H1 (cell line): ENCODE measurements around the gene MPHOSPH8. TPM values are rescaled to one million over a fixed set of nuclear protein-coding genes. Genes with fewer than 3 reads are reported as not detected.

Experiments
- CTCF ChIA-PET: fragments of 300-600 bp; sonication (Branson Sonifier 250); formaldehyde crosslinking; loops from one replicate; lab custom pipeline; 2021; ENCODE audit not compliant: partially characterized antibody; lab: Charles Lee
- POLR2A ChIA-PET: fragments of 300-600 bp; sonication (Branson Sonifier 250); formaldehyde crosslinking; loops from one replicate; lab custom pipeline; 2021; ENCODE audit warnings: inconsistent platforms; ENCODE audit not compliant: partially characterized antibody; lab: Charles Lee
- DNase-seq, 2 experiments: peaks; one replicate each; pipeline versions ENCODE4 v3.0.0 to v3.0.0-alpha.2; 2010 to 2022; ENCODE audit warnings: low spot score in 2 of 2, low read depth in 1 of 2, mixed read lengths in 1 of 2
- FAIRE-seq: peaks from 2 replicates; lab custom pipeline; 2011; peaks lifted over from hg19 to GRCh38; lab: Jason Lieb, UNC
- H2AFZ ChIP-seq: 2 replicates; pipeline ENCODE4 v1.8.1; 2012; ENCODE audit warnings: low read length, inconsistent platforms
- H2AK5ac ChIP-seq: 2 replicates; pipeline ENCODE4 v1.6.1; 2013; ENCODE audit warnings: low read depth, low read length
- H2BK120ac ChIP-seq: replicated peaks from 2 replicates; pipeline ENCODE3; 2013; ENCODE audit warnings: low read depth, low read length, inconsistent platforms
- H2BK12ac ChIP-seq: 2 replicates; pipeline ENCODE4 v1.6.1; 2013; ENCODE audit warnings: low read depth, low read length
- H2BK15ac ChIP-seq: 2 replicates; pipeline ENCODE4 v1.6.1; 2013; ENCODE audit warnings: low read length
- H2BK20ac ChIP-seq: 2 replicates; pipeline ENCODE4 v1.6.1; 2013; ENCODE audit warnings: low read length
- H2BK5ac ChIP-seq: 2 replicates; pipeline ENCODE4 v1.6.1; 2013; ENCODE audit warnings: low read depth, low read length
- H3K14ac ChIP-seq: 2 replicates; pipeline ENCODE4 v1.6.1; 2013; ENCODE audit warnings: inconsistent platforms; ENCODE audit not compliant: insufficient read length
- H3K18ac ChIP-seq: 2 replicates; pipeline ENCODE4 v1.6.1; 2013; ENCODE audit warnings: low read length; ENCODE audit errors: extremely low read depth
- H3K23ac ChIP-seq: 2 replicates; pipeline ENCODE4 v1.6.1; 2013; ENCODE audit warnings: inconsistent platforms; ENCODE audit not compliant: insufficient read length
- H3K23me2 ChIP-seq: 2 replicates; pipeline ENCODE4 v1.6.1; 2013; ENCODE audit warnings: low read depth, low read length
- H3K27ac ChIP-seq: 2 replicates; pipeline ENCODE4 v1.6.1; 2011; ENCODE audit warnings: low read depth, low read length, inconsistent platforms
- H3K27me3 ChIP-seq, 4 experiments: replicated peaks in 1 of 4; 1 replicate in 1 of 4; 2 replicates in 3 of 4; pipeline versions ENCODE4 v1.6.1 to v1.8.1; 2011 to 2013; ENCODE audit warnings: low read length in 3 of 4, mild to moderate bottlenecking in 3 of 4, inconsistent platforms in 2 of 4, mixed read lengths in 2 of 4, moderate library complexity in 1 of 4; ENCODE audit not compliant: control insufficient read depth in 3 of 4, insufficient read depth in 3 of 4; ENCODE audit errors: extremely low read depth in 1 of 4
- H3K36me3 ChIP-seq, 4 experiments: 2 replicates each; pipeline versions ENCODE4 v1.6.1 to v1.8.1; 2011 to 2013; ENCODE audit warnings: mild to moderate bottlenecking in 4 of 4, low read length in 3 of 4, moderate library complexity in 2 of 4, control low read depth in 1 of 4, inconsistent platforms in 1 of 4; ENCODE audit not compliant: insufficient read depth in 4 of 4, control insufficient read depth in 2 of 4
- H3K4ac ChIP-seq: replicated peaks from 2 replicates; pipeline ENCODE3; 2013; ENCODE audit warnings: low read length, low read depth, mixed read lengths, inconsistent platforms; ENCODE audit not compliant: insufficient read length
- H3K4me1 ChIP-seq, 4 experiments: replicated peaks in 1 of 4; 1 replicate in 1 of 4; 2 replicates in 3 of 4; pipeline versions ENCODE4 v1.6.1 to v1.8.1; 2011 to 2013; ENCODE audit warnings: low read length in 3 of 4, inconsistent platforms in 2 of 4, mixed read lengths in 1 of 4; ENCODE audit not compliant: insufficient read depth in 4 of 4, control insufficient read depth in 3 of 4
- H3K4me2 ChIP-seq, 2 experiments: 2 replicates each; pipeline versions ENCODE4 v1.6.1 to v1.8.1; 2011 to 2013; ENCODE audit warnings: low read depth in 2 of 2, low read length in 2 of 2, control low read depth in 1 of 2, inconsistent platforms in 1 of 2, mild to moderate bottlenecking in 1 of 2; ENCODE audit not compliant: insufficient read depth in 1 of 2
- H3K4me3 ChIP-seq, 4 experiments: fragments of 200-600, 300-600 bp in 1 of 4; sonication (generic), shearing (Covaris generic), sonication (Bioruptor Twin) in 1 of 4; 2 replicates each; pipeline versions ENCODE4 v1.5.1 to v1.8.1; 2011 to 2016; ENCODE audit warnings: low read length in 4 of 4, low read depth in 3 of 4, control low read depth in 2 of 4, inconsistent platforms in 2 of 4, mild to moderate bottlenecking in 2 of 4, mixed read lengths in 1 of 4, moderate library complexity in 1 of 4; ENCODE audit not compliant: insufficient read depth in 2 of 4; ENCODE audit errors: extremely low read depth in 1 of 4
- H3K56ac ChIP-seq: replicated peaks from 2 replicates; pipeline ENCODE3; 2013; ENCODE audit warnings: low read depth, mild to moderate bottlenecking, mixed read lengths, low read length, inconsistent platforms; ENCODE audit not compliant: insufficient read length
- H3K79me1 ChIP-seq: 2 replicates; pipeline ENCODE4 v1.6.1; 2013; ENCODE audit warnings: low read depth, low read length, control low read depth
- H3K79me2 ChIP-seq, 2 experiments: 2 replicates each; pipeline versions ENCODE4 v1.6.1 to v1.8.1; 2012 to 2013; ENCODE audit warnings: low read length in 2 of 2, mild to moderate bottlenecking in 2 of 2, inconsistent platforms in 1 of 2; ENCODE audit not compliant: insufficient read depth in 2 of 2, control insufficient read depth in 1 of 2
- H3K9ac ChIP-seq, 4 experiments: replicated peaks in 1 of 4; 1 replicate in 1 of 4; 2 replicates in 3 of 4; pipeline versions ENCODE4 v1.6.1 to v1.8.1; 2011 to 2013; ENCODE audit warnings: low read depth in 3 of 4, low read length in 3 of 4, control low read depth in 2 of 4, mild to moderate bottlenecking in 2 of 4, moderate library complexity in 2 of 4, inconsistent platforms in 1 of 4; ENCODE audit errors: extremely low read depth in 1 of 4
- H3K9me3 ChIP-seq, 2 experiments: 2 replicates each; pipeline versions ENCODE4 v1.6.1 to v1.8.1; 2012 to 2013; ENCODE audit warnings: mild to moderate bottlenecking in 2 of 2, moderate library complexity in 2 of 2, control low read depth in 1 of 2, inconsistent platforms in 1 of 2, low read depth in 1 of 2, low read length in 1 of 2, mixed read lengths in 1 of 2; ENCODE audit not compliant: insufficient read depth in 2 of 2
- H4K20me1 ChIP-seq, 2 experiments: replicated peaks in 1 of 2; 2 replicates each; pipeline versions ENCODE3 to v1.8.1; 2011 to 2013; ENCODE audit warnings: inconsistent platforms in 2 of 2, low read length in 2 of 2, mild to moderate bottlenecking in 1 of 2; ENCODE audit not compliant: insufficient read depth in 2 of 2, control insufficient read depth in 1 of 2
- H4K5ac ChIP-seq: 2 replicates; pipeline ENCODE4 v1.6.1; 2013; ENCODE audit warnings: low read length, low read depth, mixed read lengths, inconsistent platforms; ENCODE audit not compliant: insufficient read length
- H4K8ac ChIP-seq: 2 replicates; pipeline ENCODE4 v1.8.0; 2013; ENCODE audit warnings: mild to moderate bottlenecking, moderate library complexity, low read length, inconsistent platforms; ENCODE audit not compliant: insufficient read depth; ENCODE audit errors: extremely low read depth
- H4K91ac ChIP-seq: replicated peaks from 2 replicates; pipeline ENCODE3; 2013; ENCODE audit warnings: low read length, mixed read lengths, inconsistent platforms; ENCODE audit not compliant: insufficient read length
- CTBP2 ChIP-seq: IDR thresholded peaks from 2 replicates; pipeline ENCODE4 v1.7.0; 2011; ENCODE audit warnings: borderline replicate concordance, mild to moderate bottlenecking, moderate library complexity, mixed read lengths, low read length; ENCODE audit not compliant: insufficient read depth, insufficient read length
- EZH2 ChIP-seq: fragments of 200-600 bp; sonication (generic); IDR thresholded peaks from 2 replicates; pipeline ENCODE4 v1.7.1; 2012; ENCODE audit warnings: low read depth, mild to moderate bottlenecking, moderate library complexity, low read length, inconsistent platforms; ENCODE audit not compliant: severe bottlenecking
- HDAC2 ChIP-seq, 2 experiments: fragments of 300-600 bp in 1 of 2; sonication (generic) in 1 of 2; IDR thresholded peaks; 2 replicates each; pipeline ENCODE4 v1.6.1; 2011 to 2012; ENCODE audit warnings: low read depth in 2 of 2, low read length in 2 of 2, mild to moderate bottlenecking in 2 of 2, moderate library complexity in 2 of 2, borderline replicate concordance in 1 of 2, inconsistent platforms in 1 of 2
- JUND ChIP-seq: IDR thresholded peaks from 2 replicates; pipeline ENCODE4 v1.6.1; 2011; ENCODE audit warnings: mild to moderate bottlenecking, improper control_type of control experiment, low read length
- NRF1 ChIP-seq: IDR thresholded peaks from 2 replicates; pipeline ENCODE4 v1.6.1; 2011; ENCODE audit warnings: mild to moderate bottlenecking, low read depth, low read length, improper control_type of control experiment
- USF2 ChIP-seq: IDR thresholded peaks from 2 replicates; pipeline ENCODE4 v1.6.1; 2011; ENCODE audit warnings: low read length, improper control_type of control experiment
- WGBS, 2 experiments: shearing (Covaris generic) in 1 of 2; methylation state at CpG; one replicate each; pipeline versions ENCODE4 v1.1.6 to v1.1.7; 2013 to 2015; ENCODE audit warnings: low lambda C conversion rate in 2 of 2, mixed read lengths in 2 of 2, inconsistent platforms in 1 of 2, low coverage in 1 of 2, missing lambda C conversion rate in 1 of 2; ENCODE audit not compliant: insufficient replicate concordance in 2 of 2, insufficient coverage in 1 of 2, insufficient read length in 1 of 2; ENCODE audit errors: extremely low coverage in 1 of 2, missing lambda C conversion rate in 1 of 2; 5-methylcytosine and 5-hydroxymethylcytosine counted together
- polyA plus RNA-seq, 7 experiments: library from polyadenylated mRNA; depleted of rRNA in 3 of 7; stranded (reverse) in 5 of 7; unstranded in 2 of 7; fragments of >200 nt in 5 of 7; fragments of 200-250 nt in 2 of 7; gene quantifications; 1 replicate in 5 of 7; 2 replicates in 1 of 7; 4 replicates in 1 of 7; pipeline versions ENCODE4 v1.2.1 to v1.2.3, GENCODE V29; 2011 to 2013; ENCODE audit warnings: missing spikeins in 2 of 7, mixed read lengths in 2 of 7
- total RNA-seq: library from RNA; stranded (reverse); fragmentation: NEBNext Ultra II Directional; extraction: Animal tissue kit (Norgen Biotek cat#: 25700); gene quantifications from 2 replicates; pipeline ENCODE4 v1.2.1, GENCODE V29; 2021

The MPHOSPH8 gene
- total and polyA plus RNA-seq, 2 of the 8 experiments (the other 6 are each of a cell fraction or from before 2014, with no cell fraction given) = 8.3 to 20.5 TPM

- DNase-seq (no peak), FAIRE-seq (no peak)
- 92% methylated on average over 15 of the region's 15 CpGs; no CpG with 5 or more reads in 1 of the 2 experiments for WGBS, 2 experiments
- H2BK15ac ChIP-seq = no peak overlapping the region
- H3K9me3 ChIP-seq = no peaks in the 10 kb centered on the region
- no peaks in the 10 kb centered on the region for H3K27me3 ChIP-seq
- no peak overlapping the region for H3K9ac ChIP-seq
- H4K20me1 ChIP-seq = peaks cover 2 to 7% of the 10 kb centered on the region in 2 experiments
- no peak overlapping the region for H2BK120ac ChIP-seq
- no peak overlapping the region for H2BK20ac ChIP-seq
- no peak overlapping the region for H3K27ac ChIP-seq
- no peak overlapping the region for H4K5ac ChIP-seq
- H3K18ac ChIP-seq = no peak overlapping the region
- H3K56ac ChIP-seq = no peak overlapping the region
- no peak overlapping the region for H4K91ac ChIP-seq
- no peak overlapping the region for H2AK5ac ChIP-seq
- TF ChIP-seq USF2 (no peak), NRF1 (no peak), JUND (no peak), CTBP2 (no peak), EZH2 (no peak), HDAC2 (IDR thresholded peaks at IDR 0.05; ENCODE audit: borderline replicate concordance in 1 of 2, low read depth in 2 of 2, low read length in 2 of 2) (no peak)
- TF ChIP-seq, all 59 proteins: peak for 0
- Histone ChIP-seq H3K4me3 (no peak overlapping the region), H3K79me1 (no peaks in the 10 kb centered on the region; the same call in 1 of the 2 replicates), H3K14ac (no peak overlapping the region), H3K4me2 (no peak overlapping the region), H2BK12ac (no peak overlapping the region), H4K8ac (no peak overlapping the region), H2BK5ac (no peak overlapping the region), H3K36me3 (peaks cover 0 to 13% (median 7%) of the 10 kb centered on the region in 4 experiments; a peak in 4 of 8 replicates), H3K4ac (no peak overlapping the region), H3K4me1 (no peaks in the 10 kb centered on the region; a peak in 1 of 7 replicates), H2AFZ (no peak overlapping the region), H3K23ac (no peak overlapping the region), H3K79me2 (no peaks in the 10 kb centered on the region), H3K23me2 (no peaks in the 10 kb centered on the region)
- POLR2A ChIA-PET = no interaction called here
- CTCF ChIA-PET = interaction anchor here (1.1 to 1.7 kb wide), 2 partner anchors 21 to 157 kb away, joined by 3 read pairs; no protein-coding TSS in a partner anchor
These were observed 28.1 kb downstream of the MPHOSPH8 start for GRCh38 chr13:19661561-19661960.
